Choroid plexus epithelial cell (primary cell): ENCODE measurements around the gene CCDC40.

ENCODE experiments used
- DNase-seq: peaks from one replicate; pipeline ENCODE4 v3.0.0-alpha.2; 2010; ENCODE audit warnings: low read depth
- H3K4me3 ChIP-seq: 2 replicates; pipeline ENCODE4 v1.5.1; 2011; ENCODE audit warnings: low read depth, mild to moderate bottlenecking, control low read depth, low read length, moderate library complexity
- CTCF ChIP-seq: conservative IDR thresholded peaks from 2 replicates; pipeline ENCODE4 v1.5.1; 2011; ENCODE audit warnings: low read depth, mild to moderate bottlenecking, control low read depth, inconsistent platforms, low read length, moderate library complexity

Gene CCDC40

GRCh38 chr17:80092959-80093358 lies 56.5 kb downstream of the CCDC40 start:
- no peak overlapping the region for H3K4me3 ChIP-seq
- peak; percentile 32 for DNase-seq
- no peak for TF ChIP-seq CTCF

GRCh38 chr17:80095038-80095843 lies 58.8 kb downstream of the CCDC40 start:
- no peak for DNase-seq
- no peak overlapping the region for H3K4me3 ChIP-seq
- TF ChIP-seq CTCF: no peak

GRCh38 chr17:80095844-80096475 lies 59.5 kb downstream of the CCDC40 start:
- DNase-seq: no peak
- TF ChIP-seq CTCF: no peak
- no peak overlapping the region for H3K4me3 ChIP-seq

- no peak for TF ChIP-seq CTCF
- H3K4me3 ChIP-seq: no peak overlapping the region
- DNase-seq: no peak
Measured at GRCh38 chr17:80096561-80097021, 60.1 kb downstream of the CCDC40 start.

GRCh38 chr17:80097127-80097621 lies 60.7 kb downstream of the CCDC40 start:
- no peak for TF ChIP-seq CTCF
- DNase-seq: no peak
- H3K4me3 ChIP-seq: no peak overlapping the region

- TF ChIP-seq CTCF: no peak
- H3K4me3 ChIP-seq: no peak overlapping the region
- DNase-seq: no peak
Measured at GRCh38 chr17:80097844-80098691, 61.6 kb downstream of the CCDC40 start.
